Measurements from ENCODE around the gene LRRC45. TPM values are rescaled to one million over a fixed set of nuclear protein-coding genes. Genes with fewer than 3 reads are reported as not detected.
"Not testable (repeated sequence)": the region's sequence is repeated elsewhere in the genome, so short reads cannot be mapped to it uniquely, and the experiment has no call there.

The LRRC45 gene
- total and polyA plus RNA-seq, 9 donors = 0.67 to 16.4 (median 7.1) TPM

DNA sequence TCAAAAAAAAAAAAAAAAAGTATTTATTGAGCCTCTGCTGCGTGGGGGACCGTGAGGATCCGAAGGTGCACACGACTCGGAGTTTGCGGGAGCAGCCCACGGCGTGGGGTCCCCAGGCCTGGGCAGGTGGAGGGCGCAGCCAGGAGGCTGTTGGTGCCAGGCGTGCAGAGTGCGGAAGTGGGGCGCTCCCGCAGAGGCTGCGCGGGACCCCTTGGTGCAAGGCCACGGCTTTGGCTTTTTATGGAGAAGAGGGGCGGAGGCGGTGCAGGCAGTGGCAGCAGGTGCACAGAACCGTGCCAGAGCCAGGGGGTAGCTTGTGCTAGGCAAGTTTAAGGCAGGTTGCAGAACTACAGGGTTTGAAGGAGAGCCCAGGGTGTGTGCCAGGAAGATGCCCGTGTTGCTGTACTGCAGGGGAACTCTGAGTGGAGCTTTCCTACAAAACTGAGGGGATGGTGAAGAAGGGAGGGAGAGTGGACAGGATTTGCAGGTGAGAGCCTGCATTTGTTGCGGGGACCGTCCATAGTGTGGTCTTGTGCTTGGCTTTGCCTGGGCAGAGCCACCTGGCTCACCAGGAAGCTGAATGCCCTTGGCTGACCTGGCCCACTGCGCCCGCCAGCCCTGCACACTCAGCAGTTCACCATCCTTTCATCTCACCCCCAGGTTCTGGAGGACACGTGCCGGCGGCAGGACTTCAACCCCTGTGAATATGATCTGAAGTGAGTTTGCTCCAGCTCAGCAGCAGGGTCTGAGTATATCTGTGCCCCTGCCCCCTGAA lies 44.4 kb upstream of the LRRC45 start:
- H3K27me3 ChIP-seq = no peaks in the 10 kb centered on the region
- intact Hi-C loops (cut with DNase I) = no loop called here
- H3K36me3 ChIP-seq = no peaks in the 10 kb centered on the region
- WGBS, 3 donors = 79 to 90% (median 90%) methylated on average over 27 of the region's 27 CpGs
- no peak for DNase-seq
- H3K9me3 ChIP-seq = no peaks in the 10 kb centered on the region
- no peak overlapping the region for H3K27ac ChIP-seq
- peak overlapping the region; percentile 65 for H3K4me3 ChIP-seq
- TF ChIP-seq EP300 (IDR thresholded peaks at IDR 0.05) (no peak), POLR2A (IDR thresholded peaks at IDR 0.05) (no peak)
- TF ChIP-seq, protein P1, sequence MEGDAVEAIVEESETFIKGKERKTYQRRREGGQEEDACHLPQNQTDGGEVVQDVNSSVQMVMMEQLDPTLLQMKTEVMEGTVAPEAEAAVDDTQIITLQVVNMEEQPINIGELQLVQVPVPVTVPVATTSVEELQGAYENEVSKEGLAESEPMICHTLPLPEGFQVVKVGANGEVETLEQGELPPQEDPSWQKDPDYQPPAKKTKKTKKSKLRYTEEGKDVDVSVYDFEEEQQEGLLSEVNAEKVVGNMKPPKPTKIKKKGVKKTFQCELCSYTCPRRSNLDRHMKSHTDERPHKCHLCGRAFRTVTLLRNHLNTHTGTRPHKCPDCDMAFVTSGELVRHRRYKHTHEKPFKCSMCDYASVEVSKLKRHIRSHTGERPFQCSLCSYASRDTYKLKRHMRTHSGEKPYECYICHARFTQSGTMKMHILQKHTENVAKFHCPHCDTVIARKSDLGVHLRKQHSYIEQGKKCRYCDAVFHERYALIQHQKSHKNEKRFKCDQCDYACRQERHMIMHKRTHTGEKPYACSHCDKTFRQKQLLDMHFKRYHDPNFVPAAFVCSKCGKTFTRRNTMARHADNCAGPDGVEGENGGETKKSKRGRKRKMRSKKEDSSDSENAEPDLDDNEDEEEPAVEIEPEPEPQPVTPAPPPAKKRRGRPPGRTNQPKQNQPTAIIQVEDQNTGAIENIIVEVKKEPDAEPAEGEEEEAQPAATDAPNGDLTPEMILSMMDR (IDR thresholded peaks at IDR 0.05) = no peak
- peaks cover 6% of the 10 kb centered on the region for H3K4me1 ChIP-seq (ENCODE audit: insufficient read depth)

DNA sequence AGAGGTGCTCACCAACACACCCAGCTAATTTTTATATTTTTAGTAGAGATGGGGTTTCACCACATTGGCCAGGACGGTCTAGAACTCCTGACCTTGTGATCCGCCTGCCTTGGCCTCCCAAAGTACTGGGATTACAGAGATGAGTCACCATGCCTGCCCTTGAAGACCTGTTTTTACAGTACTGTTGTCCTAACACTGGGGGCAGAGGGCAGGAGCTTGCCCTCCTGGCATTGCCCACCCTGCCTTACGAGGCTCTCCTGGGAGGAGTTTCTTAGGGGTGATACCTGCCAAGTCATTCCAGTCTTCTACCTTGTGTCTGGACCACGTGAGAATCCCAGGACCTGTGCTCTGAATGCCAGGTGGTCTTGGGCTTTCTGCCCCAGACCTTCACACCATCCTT lies 43.0 kb upstream of the LRRC45 start:
- Histone ChIP-seq H3K27ac (no peak overlapping the region), H3K36me3 (no peaks in the 10 kb centered on the region), H3K4me3 (no peak overlapping the region), H3K27me3 (no peaks in the 10 kb centered on the region), H3K9me3 (no peaks in the 10 kb centered on the region), H3K4me1 (ENCODE audit: insufficient read depth) (peaks cover 6% of the 10 kb centered on the region)
- DNase-seq = no peak
- intact Hi-C loops (cut with DNase I) = no loop called here
- WGBS, 3 donors = 87 to 89% (median 88%) methylated on average over 4 of the region's 4 CpGs
- no peak for TF ChIP-seq EP300 (IDR thresholded peaks at IDR 0.05)
- TF ChIP-seq, protein P1 (IDR thresholded peaks at IDR 0.05) = no peak
- no peak for TF ChIP-seq POLR2A (IDR thresholded peaks at IDR 0.05)

DNA sequence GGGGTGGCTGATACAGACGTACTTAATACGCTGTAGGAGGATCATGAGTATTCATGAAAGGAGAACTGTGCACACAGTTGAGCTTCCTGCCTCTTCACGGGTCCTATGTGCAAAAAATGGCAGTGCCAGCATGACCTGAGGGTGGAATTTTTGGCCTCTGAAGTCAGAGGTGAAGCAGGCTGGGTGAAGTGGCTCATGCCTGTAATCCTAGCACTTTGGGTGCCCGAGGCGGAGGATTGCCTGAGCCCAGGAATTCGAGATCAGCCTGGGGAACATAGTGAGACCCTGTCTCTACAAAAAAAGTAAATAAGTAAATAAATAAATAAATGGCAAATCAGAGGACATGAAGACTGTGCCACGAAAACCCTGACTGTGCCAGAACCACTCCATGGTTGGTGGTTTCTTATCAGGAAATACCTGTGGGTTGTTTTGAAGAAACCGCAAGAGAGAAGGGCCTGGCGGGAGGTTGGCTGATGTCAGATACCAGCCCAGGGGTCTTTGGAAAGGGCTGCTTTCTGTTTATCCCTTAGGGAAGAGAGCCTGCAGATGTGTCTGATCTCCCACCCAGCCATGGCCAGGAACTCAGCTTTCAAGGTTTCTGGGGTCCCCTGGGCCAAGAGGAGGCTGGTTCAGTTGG lies 42.3 kb upstream of the LRRC45 start:
- intact Hi-C loops (cut with DNase I) = no loop called here
- WGBS, 3 donors = 90 to 91% (median 91%) methylated on average over 9 of the region's 9 CpGs
- TF ChIP-seq, protein P1 (IDR thresholded peaks at IDR 0.05) = no peak
- TF ChIP-seq POLR2A (IDR thresholded peaks at IDR 0.05) (no peak), EP300 (IDR thresholded peaks at IDR 0.05) (no peak)
- H3K4me3 ChIP-seq = no peak overlapping the region
- DNase-seq = no peak
- H3K4me1 ChIP-seq (ENCODE audit: insufficient read depth) = peaks cover 6% of the 10 kb centered on the region
- no peaks in the 10 kb centered on the region for H3K36me3 ChIP-seq
- H3K27ac ChIP-seq = no peak overlapping the region
- no peaks in the 10 kb centered on the region for H3K9me3 ChIP-seq
- H3K27me3 ChIP-seq = no peaks in the 10 kb centered on the region

DNA sequence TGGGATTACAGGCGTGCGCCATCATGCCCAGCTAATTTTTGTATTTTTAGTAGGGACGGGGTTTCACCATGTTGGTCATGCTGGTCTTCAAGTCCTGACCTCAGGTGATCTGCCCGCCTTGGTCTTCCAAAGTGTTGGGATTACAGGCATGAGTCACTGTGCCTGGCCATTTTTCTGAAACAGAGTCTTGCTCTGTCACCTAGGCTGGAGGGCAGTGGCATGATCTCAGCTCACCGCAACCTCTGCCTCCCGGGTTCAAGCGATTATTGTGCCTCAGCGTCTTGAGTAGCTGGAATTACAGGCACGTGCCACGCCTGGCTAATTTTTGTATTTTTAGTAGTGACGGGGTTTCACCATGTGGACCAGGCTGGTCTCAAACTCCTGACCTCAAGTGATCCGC lies 41.6 kb upstream of the LRRC45 start:
- H3K9me3 ChIP-seq; H3K27ac ChIP-seq; H3K4me3 ChIP-seq; H3K36me3 ChIP-seq; H3K27me3 ChIP-seq; intact Hi-C loops (cut with DNase I); H3K4me1 ChIP-seq (ENCODE audit: insufficient read depth); DNase-seq: not testable (repeated sequence)
- WGBS, 3 donors = 94 to 96% (median 95%) methylated on average over 12 of the region's 12 CpGs
